GM12874 (cell line): ENCODE data around the gene UFD1.

Experiments used
- TF ChIP-seq, protein P1 (sequence below): IDR thresholded peaks from 2 replicates; pipeline ENCODE4 v1.5.1; 2011; ENCODE audit warnings: low read depth, mild to moderate bottlenecking, control low read depth, low read length, moderate library complexity; ENCODE audit not compliant: insufficient read depth

Gene UFD1

GRCh38 chr22:19401483-19401882 lies 77.5 kb downstream of the UFD1 start:
- TF ChIP-seq, protein P1, sequence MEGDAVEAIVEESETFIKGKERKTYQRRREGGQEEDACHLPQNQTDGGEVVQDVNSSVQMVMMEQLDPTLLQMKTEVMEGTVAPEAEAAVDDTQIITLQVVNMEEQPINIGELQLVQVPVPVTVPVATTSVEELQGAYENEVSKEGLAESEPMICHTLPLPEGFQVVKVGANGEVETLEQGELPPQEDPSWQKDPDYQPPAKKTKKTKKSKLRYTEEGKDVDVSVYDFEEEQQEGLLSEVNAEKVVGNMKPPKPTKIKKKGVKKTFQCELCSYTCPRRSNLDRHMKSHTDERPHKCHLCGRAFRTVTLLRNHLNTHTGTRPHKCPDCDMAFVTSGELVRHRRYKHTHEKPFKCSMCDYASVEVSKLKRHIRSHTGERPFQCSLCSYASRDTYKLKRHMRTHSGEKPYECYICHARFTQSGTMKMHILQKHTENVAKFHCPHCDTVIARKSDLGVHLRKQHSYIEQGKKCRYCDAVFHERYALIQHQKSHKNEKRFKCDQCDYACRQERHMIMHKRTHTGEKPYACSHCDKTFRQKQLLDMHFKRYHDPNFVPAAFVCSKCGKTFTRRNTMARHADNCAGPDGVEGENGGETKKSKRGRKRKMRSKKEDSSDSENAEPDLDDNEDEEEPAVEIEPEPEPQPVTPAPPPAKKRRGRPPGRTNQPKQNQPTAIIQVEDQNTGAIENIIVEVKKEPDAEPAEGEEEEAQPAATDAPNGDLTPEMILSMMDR, result no peak

- TF ChIP-seq, protein P1, result no peak
Observed at GRCh38 chr22:19400881-19401280, 78.1 kb downstream of the UFD1 start.
